ENCODE data around the gene STIM1.
"Not testable (repeated sequence)": the region's sequence is repeated elsewhere in the genome, so short reads cannot be mapped to it uniquely, and the experiment has no call there.

Gene STIM1

GRCh38 chr11:4048340-4048739 is 192.9 kb downstream of the STIM1 start:
- no peak overlapping the region for H3K9ac ChIP-seq (ENCODE audit: low read depth, low read length)
- H3K4me3 ChIP-seq (ENCODE audit: low read length), result no peak overlapping the region
- H3K4me2 ChIP-seq (ENCODE audit: low read length), result no peak overlapping the region
- H3K27me3 ChIP-seq (ENCODE audit: control insufficient read depth, insufficient read depth, low read length), result no peaks in the 10 kb centered on the region
- H3K4me1 ChIP-seq (ENCODE audit: control insufficient read depth, insufficient read depth, low read length), result peaks cover 7% of the 10 kb centered on the region
- no peaks in the 10 kb centered on the region for H3K36me3 ChIP-seq (ENCODE audit: insufficient read depth, low read length)
- H3K9me3 ChIP-seq (replicated peaks; ENCODE audit: low read length), result no peaks in the 10 kb centered on the region

DNA sequence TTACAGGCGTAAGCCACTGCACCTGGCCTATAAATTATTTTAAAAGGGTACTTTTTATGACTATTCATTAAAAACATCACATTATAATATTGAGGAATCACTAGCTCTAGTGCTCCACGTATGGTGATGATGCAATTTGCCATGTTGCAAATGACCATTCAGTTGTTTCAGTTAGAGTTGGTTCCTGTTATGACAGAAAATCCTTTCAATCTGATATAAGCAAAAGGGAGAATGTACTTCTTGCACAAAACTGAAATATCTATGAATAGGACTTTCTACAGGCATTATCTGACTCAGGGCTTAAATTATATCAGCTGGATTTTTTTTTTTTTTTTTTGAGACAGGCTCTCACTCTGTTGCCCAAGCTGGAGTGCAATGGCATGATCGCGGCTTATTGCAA is 193.5 kb downstream of the STIM1 start:
- no peak overlapping the region for H3K4me3 ChIP-seq (ENCODE audit: low read length)

GRCh38 chr11:4050138-4050537 is 194.7 kb downstream of the STIM1 start:
- H3K4me1 ChIP-seq (ENCODE audit: control insufficient read depth, insufficient read depth, low read length), result no peaks in the 10 kb centered on the region
- H3K36me3 ChIP-seq (ENCODE audit: insufficient read depth, low read length), result no peaks in the 10 kb centered on the region
- no peak overlapping the region for H3K9ac ChIP-seq (ENCODE audit: low read depth, low read length)
- H3K9me3 ChIP-seq (replicated peaks; ENCODE audit: low read length), result no peaks in the 10 kb centered on the region
- H3K4me2 ChIP-seq (ENCODE audit: low read length), result no peak overlapping the region
- H3K27me3 ChIP-seq (ENCODE audit: control insufficient read depth, insufficient read depth, low read length), result no peaks in the 10 kb centered on the region
- no peak overlapping the region for H3K4me3 ChIP-seq (ENCODE audit: low read length)

More for the DNA sequence above, 193.5 kb downstream of the STIM1 start:
- Histone ChIP-seq H3K4me1 (ENCODE audit: control insufficient read depth, insufficient read depth, low read length) (peaks cover 6% of the 10 kb centered on the region), H3K9me3 (replicated peaks; ENCODE audit: low read length) (no peaks in the 10 kb centered on the region), H3K27me3 (ENCODE audit: control insufficient read depth, insufficient read depth, low read length) (no peaks in the 10 kb centered on the region), H3K9ac (ENCODE audit: low read depth, low read length) (no peak overlapping the region), H3K4me2 (ENCODE audit: low read length) (no peak overlapping the region), H3K36me3 (ENCODE audit: insufficient read depth, low read length) (no peaks in the 10 kb centered on the region)

- not testable (repeated sequence) for H3K4me1 ChIP-seq (ENCODE audit: control insufficient read depth, insufficient read depth, low read length); H3K27me3 ChIP-seq (ENCODE audit: control insufficient read depth, insufficient read depth, low read length); H3K4me3 ChIP-seq (ENCODE audit: low read length); H3K4me2 ChIP-seq (ENCODE audit: low read length); H3K36me3 ChIP-seq (ENCODE audit: insufficient read depth, low read length); H3K9ac ChIP-seq (ENCODE audit: low read depth, low read length); H3K9me3 ChIP-seq (replicated peaks; ENCODE audit: low read length)
Observed at GRCh38 chr11:4053200-4053599, 197.7 kb downstream of the STIM1 start.

GRCh38 chr11:4054643-4055042 is 199.2 kb downstream of the STIM1 start:
- H3K4me2 ChIP-seq (ENCODE audit: low read length), result no peak overlapping the region
- peaks cover 4% of the 10 kb centered on the region for H3K36me3 ChIP-seq (ENCODE audit: insufficient read depth, low read length)
- no peaks in the 10 kb centered on the region for H3K27me3 ChIP-seq (ENCODE audit: control insufficient read depth, insufficient read depth, low read length)
- no peak overlapping the region for H3K4me3 ChIP-seq (ENCODE audit: low read length)
- H3K9me3 ChIP-seq (replicated peaks; ENCODE audit: low read length), result no peaks in the 10 kb centered on the region
- no peak overlapping the region for H3K9ac ChIP-seq (ENCODE audit: low read depth, low read length)
- peaks cover 8% of the 10 kb centered on the region for H3K4me1 ChIP-seq (ENCODE audit: control insufficient read depth, insufficient read depth, low read length)

DNA sequence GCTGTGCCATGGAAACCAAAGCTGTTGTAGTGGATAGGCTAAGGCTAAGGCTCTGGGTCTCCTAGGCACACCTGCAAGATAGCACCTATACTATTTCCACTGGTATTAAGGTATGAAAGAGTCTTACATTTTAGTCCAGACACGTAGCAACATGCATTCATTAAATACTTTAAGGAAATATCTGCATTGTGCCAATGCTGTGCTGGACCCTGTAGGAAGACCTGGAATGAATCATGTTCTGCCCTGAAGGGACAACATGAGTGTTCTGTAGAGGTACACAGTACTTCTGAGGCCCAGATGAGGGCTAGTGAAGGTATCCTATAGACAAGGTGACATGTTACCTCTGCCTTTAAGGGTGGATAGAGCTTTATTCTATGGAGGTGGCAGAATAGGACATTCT is 204.0 kb downstream of the STIM1 start:
- Histone ChIP-seq H3K36me3 (ENCODE audit: insufficient read depth, low read length) (peaks cover 4% of the 10 kb centered on the region), H3K4me2 (ENCODE audit: low read length) (no peak overlapping the region), H3K4me1 (ENCODE audit: control insufficient read depth, insufficient read depth, low read length) (peaks cover 16% of the 10 kb centered on the region), H3K4me3 (ENCODE audit: low read length) (no peak overlapping the region), H3K9me3 (replicated peaks; ENCODE audit: low read length) (no peaks in the 10 kb centered on the region), H3K27me3 (ENCODE audit: control insufficient read depth, insufficient read depth, low read length) (no peaks in the 10 kb centered on the region), H3K9ac (ENCODE audit: low read depth, low read length) (no peak overlapping the region)

DNA sequence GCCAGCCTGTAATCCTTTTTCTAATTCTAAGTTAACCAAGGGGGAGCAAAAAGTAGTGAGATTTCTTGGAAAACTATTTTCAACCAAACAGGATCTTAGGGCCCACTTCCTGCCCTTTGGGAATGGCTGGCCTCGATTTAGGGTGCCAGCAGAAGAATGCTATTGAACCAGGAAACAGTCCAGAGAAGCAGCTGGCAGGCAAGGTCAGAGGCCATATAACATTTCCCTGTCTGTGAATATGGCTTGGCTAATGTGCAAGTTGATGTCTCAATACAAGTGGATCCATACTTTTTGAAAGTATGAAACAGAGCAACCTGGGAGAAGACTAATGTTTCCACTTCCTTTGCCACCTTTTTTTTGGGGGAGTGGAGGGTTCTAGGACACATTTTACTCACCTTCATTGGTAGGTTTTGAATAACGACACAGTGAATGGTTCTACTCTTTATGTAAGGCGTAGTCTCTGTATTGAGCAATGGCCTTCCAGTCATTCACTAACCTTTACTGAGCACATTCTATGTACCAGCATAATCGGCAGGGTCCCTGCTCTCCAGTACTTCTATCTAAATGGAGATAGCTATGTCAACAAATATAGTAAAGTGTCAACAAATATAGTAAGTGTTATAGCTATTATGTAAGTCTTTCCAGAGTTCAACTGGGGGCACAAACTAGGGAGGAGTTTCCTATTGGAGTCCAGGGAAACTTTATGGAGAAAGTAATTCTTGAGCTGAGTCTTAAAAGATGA is 204.9 kb downstream of the STIM1 start:
- H3K4me1 ChIP-seq (ENCODE audit: control insufficient read depth, insufficient read depth, low read length), result peaks cover 16% of the 10 kb centered on the region
- H3K36me3 ChIP-seq (ENCODE audit: insufficient read depth, low read length), result peaks cover 4% of the 10 kb centered on the region
- no peaks in the 10 kb centered on the region for H3K27me3 ChIP-seq (ENCODE audit: control insufficient read depth, insufficient read depth, low read length)
- no peak overlapping the region for H3K4me3 ChIP-seq (ENCODE audit: low read length)
- no peak overlapping the region for H3K4me2 ChIP-seq (ENCODE audit: low read length)
- no peaks in the 10 kb centered on the region for H3K9me3 ChIP-seq (replicated peaks; ENCODE audit: low read length)
- no peak overlapping the region for H3K9ac ChIP-seq (ENCODE audit: low read depth, low read length)

DNA sequence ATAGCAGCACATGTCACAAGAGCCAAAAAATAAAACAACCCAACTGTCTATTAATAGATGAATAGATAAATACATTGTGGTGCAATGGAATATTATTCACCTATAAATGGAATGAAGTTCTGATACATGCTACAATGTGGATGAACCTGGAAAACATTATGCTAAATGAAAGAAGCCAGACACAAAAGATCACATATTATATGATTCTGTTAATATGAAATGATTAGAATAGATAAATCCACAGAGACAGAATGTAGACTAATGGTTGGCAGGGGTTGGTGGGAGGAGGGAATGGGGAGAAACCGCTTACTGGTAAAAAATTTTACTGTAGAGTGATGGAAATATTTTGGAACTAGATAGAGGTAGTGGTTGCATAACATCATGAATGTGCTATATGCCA is 206.2 kb downstream of the STIM1 start:
- Histone ChIP-seq H3K9ac (ENCODE audit: low read depth, low read length) (no peak overlapping the region), H3K36me3 (ENCODE audit: insufficient read depth, low read length) (peaks cover 4% of the 10 kb centered on the region), H3K27me3 (ENCODE audit: control insufficient read depth, insufficient read depth, low read length) (no peaks in the 10 kb centered on the region), H3K9me3 (replicated peaks; ENCODE audit: low read length) (no peaks in the 10 kb centered on the region), H3K4me2 (ENCODE audit: low read length) (no peak overlapping the region), H3K4me3 (ENCODE audit: low read length) (no peak overlapping the region), H3K4me1 (ENCODE audit: control insufficient read depth, insufficient read depth, low read length) (peaks cover 16% of the 10 kb centered on the region)

GRCh38 chr11:4063348-4063747 is 207.9 kb downstream of the STIM1 start:
- H3K27me3 ChIP-seq (ENCODE audit: control insufficient read depth, insufficient read depth, low read length), result no peaks in the 10 kb centered on the region
- no peaks in the 10 kb centered on the region for H3K9me3 ChIP-seq (replicated peaks; ENCODE audit: low read length)
- no peak overlapping the region for H3K9ac ChIP-seq (ENCODE audit: low read depth, low read length)
- H3K4me3 ChIP-seq (ENCODE audit: low read length), result no peak overlapping the region
- no peak overlapping the region for H3K4me2 ChIP-seq (ENCODE audit: low read length)
- H3K4me1 ChIP-seq (ENCODE audit: control insufficient read depth, insufficient read depth, low read length), result peaks cover 9% of the 10 kb centered on the region
- peaks cover 4% of the 10 kb centered on the region for H3K36me3 ChIP-seq (ENCODE audit: insufficient read depth, low read length)

- Histone ChIP-seq H3K4me1 (ENCODE audit: control insufficient read depth, insufficient read depth, low read length) (peaks cover 8% of the 10 kb centered on the region), H3K9ac (ENCODE audit: low read depth, low read length) (no peak overlapping the region), H3K9me3 (replicated peaks; ENCODE audit: low read length) (no peaks in the 10 kb centered on the region), H3K4me2 (ENCODE audit: low read length) (no peak overlapping the region), H3K4me3 (ENCODE audit: low read length) (no peak overlapping the region), H3K27me3 (ENCODE audit: control insufficient read depth, insufficient read depth, low read length) (no peaks in the 10 kb centered on the region), H3K36me3 (ENCODE audit: insufficient read depth, low read length) (peaks cover 3% of the 10 kb centered on the region)
Observed at GRCh38 chr11:4064278-4064955, 209.0 kb downstream of the STIM1 start.

DNA sequence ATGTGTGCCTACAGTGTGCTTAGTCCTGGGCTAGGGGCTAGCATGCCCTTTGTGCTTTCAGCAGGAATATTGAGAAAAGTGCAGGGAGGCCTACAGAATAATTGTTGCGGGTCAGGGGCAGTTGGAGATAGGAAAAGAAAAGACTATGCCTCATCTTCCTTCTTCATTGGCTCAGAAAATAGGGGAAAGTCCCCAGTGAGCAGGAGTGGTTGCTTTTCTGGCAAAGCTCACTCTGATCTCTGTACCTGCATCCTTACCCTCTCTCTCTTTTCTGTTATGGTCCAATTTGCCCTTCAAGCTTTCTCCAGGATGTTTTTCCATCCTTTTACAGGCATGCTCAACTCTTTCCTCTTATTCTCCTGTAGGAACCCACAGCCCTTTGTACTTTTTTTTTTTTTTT is 209.6 kb downstream of the STIM1 start:
- Histone ChIP-seq H3K4me2 (ENCODE audit: low read length) (no peak overlapping the region), H3K27me3 (ENCODE audit: control insufficient read depth, insufficient read depth, low read length) (no peaks in the 10 kb centered on the region), H3K4me1 (ENCODE audit: control insufficient read depth, insufficient read depth, low read length) (peaks cover 8% of the 10 kb centered on the region), H3K4me3 (ENCODE audit: low read length) (no peak overlapping the region), H3K9ac (ENCODE audit: low read depth, low read length) (no peak overlapping the region), H3K9me3 (replicated peaks; ENCODE audit: low read length) (no peaks in the 10 kb centered on the region), H3K36me3 (ENCODE audit: insufficient read depth, low read length) (no peaks in the 10 kb centered on the region)
